Common myeloid progenitor, CD34-positive (primary cell): ENCODE results near the gene CXCL12.

Experiments
- CTCF ChIA-PET: fragments of 350-600 bp; sonication (Branson Sonifier 250); formaldehyde crosslinking; loops from one replicate; lab custom pipeline; 2021; ENCODE audit warnings: antibody characterized with exemption; lab: Charles Lee
- POLR2A ChIA-PET: fragments of 350-600 bp; sonication (Branson Sonifier 250); formaldehyde crosslinking; loops from one replicate; lab custom pipeline; 2021; ENCODE audit warnings: antibody characterized with exemption; lab: Charles Lee
- DNase-seq, 3 donors: peaks; one replicate each; pipeline versions ENCODE4 v3.0.0 to v3.0.0-alpha.2; 2013
- H3K27ac ChIP-seq, 2 experiments: 1 replicate in 1 of 2; 2 replicates in 1 of 2; pipeline ENCODE4 v1.7.0; 2013; ENCODE audit warnings: inconsistent platforms in 2 of 2, low read length in 2 of 2, mild to moderate bottlenecking in 2 of 2, low read depth in 1 of 2, moderate library complexity in 1 of 2; ENCODE audit not compliant: severe bottlenecking in 2 of 2, insufficient read depth in 1 of 2, poor library complexity in 1 of 2
- H3K27me3 ChIP-seq, 5 experiments: replicated peaks in 2 of 5; 1 replicate in 3 of 5; 2 replicates in 2 of 5; pipeline versions ENCODE4 v1.6.1 to v1.7.0; 2013; ENCODE audit warnings: low read length in 4 of 5, mild to moderate bottlenecking in 2 of 5, moderate library complexity in 2 of 5, inconsistent platforms in 1 of 5; ENCODE audit not compliant: insufficient read depth in 5 of 5, control insufficient read depth in 4 of 5
- H3K36me3 ChIP-seq, 4 experiments: 1 replicate in 2 of 4; 2 replicates in 2 of 4; pipeline versions ENCODE4 v1.6.1 to v1.7.0; 2013; ENCODE audit warnings: low read length in 3 of 4, control low read depth in 1 of 4, mild to moderate bottlenecking in 1 of 4; ENCODE audit not compliant: control insufficient read depth in 4 of 4, insufficient read depth in 4 of 4
- H3K4me1 ChIP-seq, 4 experiments: 1 replicate in 3 of 4; 2 replicates in 1 of 4; pipeline versions ENCODE4 v1.6.1 to v1.7.1; 2013; ENCODE audit warnings: low read length in 3 of 4, mild to moderate bottlenecking in 3 of 4, control low read depth in 1 of 4, inconsistent platforms in 1 of 4, moderate library complexity in 1 of 4; ENCODE audit not compliant: control insufficient read depth in 4 of 4, insufficient read depth in 4 of 4; ENCODE audit errors: control extremely low read depth in 1 of 4
- H3K4me3 ChIP-seq, 7 experiments: 1 replicate in 4 of 7; 2 replicates in 3 of 7; pipeline versions ENCODE4 v1.5.1 to v1.7.0; 2013; ENCODE audit warnings: mild to moderate bottlenecking in 7 of 7, low read length in 6 of 7, moderate library complexity in 6 of 7, inconsistent platforms in 2 of 7, low read depth in 2 of 7, control low read depth in 1 of 7; ENCODE audit not compliant: insufficient read depth in 4 of 7, control insufficient read depth in 1 of 7; ENCODE audit errors: extremely low read depth in 1 of 7
- H3K9me3 ChIP-seq, 5 experiments: 1 replicate in 4 of 5; 2 replicates in 1 of 5; pipeline versions ENCODE4 v1.6.1 to v1.7.1; 2013; ENCODE audit warnings: low read length in 4 of 5, mild to moderate bottlenecking in 2 of 5, inconsistent platforms in 1 of 5, low read depth in 1 of 5, moderate library complexity in 1 of 5; ENCODE audit not compliant: control insufficient read depth in 4 of 5, insufficient read depth in 2 of 5; ENCODE audit errors: control extremely low read depth in 1 of 5
- WGBS: methylation state at CpG from one replicate; pipeline ENCODE4 v1.1.5; 2013; ENCODE audit not compliant: insufficient coverage; 5-methylcytosine and 5-hydroxymethylcytosine counted together

The CXCL12 gene

GRCh38 chr10:44390585-44391072 lies 5.7 kb upstream of the CXCL12 start:
- H3K36me3 ChIP-seq = no peaks in the 10 kb centered on the region
- peaks cover 0 to 5% (median 2%) of the 10 kb centered on the region in 4 experiments for H3K4me1 ChIP-seq
- peaks cover 0 to 39% (median 8%) of the 10 kb centered on the region in 5 experiments for H3K27me3 ChIP-seq
- H3K9me3 ChIP-seq = no peaks in the 10 kb centered on the region
- CTCF ChIA-PET = interaction anchor here (1.2 kb wide), 1 partner anchor 467 kb away, joined by 3 read pairs; no protein-coding TSS in a partner anchor
- no peak for DNase-seq
- POLR2A ChIA-PET = no interaction called here
- 100% methylated on average over 3 of the region's 3 CpGs for WGBS
- no peak overlapping the region for H3K4me3 ChIP-seq
- no peak overlapping the region for H3K27ac ChIP-seq

- H3K4me1 ChIP-seq = peaks cover 0 to 13% (median 10%) of the 10 kb centered on the region in 4 experiments
- ChIA-PET CTCF (interaction anchor here (0.7 to 1.2 kb wide), 3 partner anchors 468 to 720 kb away, joined by 3 read pairs; no protein-coding TSS in a partner anchor), POLR2A (no interaction called here)
- no peaks in the 10 kb centered on the region for H3K9me3 ChIP-seq
- DNase-seq = no peak
- H3K4me3 ChIP-seq = no peak overlapping the region
- WGBS = 86% methylated on average over 1 of the region's 2 CpGs
- H3K36me3 ChIP-seq = no peaks in the 10 kb centered on the region
- H3K27me3 ChIP-seq = peaks cover 0 to 47% (median 9%) of the 10 kb centered on the region in 5 experiments
- H3K27ac ChIP-seq = no peak overlapping the region
Measured at GRCh38 chr10:44389556-44389955, 4.7 kb upstream of the CXCL12 start.

DNA sequence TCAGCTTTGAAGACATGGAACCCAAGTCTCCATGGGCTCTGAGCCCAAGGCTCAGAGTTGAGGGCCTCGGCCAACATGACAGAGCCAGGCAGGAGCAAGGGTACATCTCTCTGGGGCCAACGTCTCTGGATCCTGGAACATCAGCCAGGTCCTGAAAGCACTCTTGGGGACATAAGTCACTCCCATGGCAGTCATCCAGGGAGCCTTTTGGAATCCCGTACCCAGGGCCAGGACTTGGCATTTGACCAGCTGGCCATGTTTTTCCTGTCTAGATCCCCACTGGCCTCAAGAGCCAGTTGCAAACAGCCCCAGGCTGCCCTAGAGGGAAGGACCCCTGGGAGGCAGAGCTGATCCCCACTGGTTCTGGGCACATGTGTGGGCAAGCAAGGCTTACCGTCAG lies 4.3 kb upstream of the CXCL12 start:
- no peak overlapping the region for H3K27ac ChIP-seq
- peaks cover 0 to 51% (median 13%) of the 10 kb centered on the region in 5 experiments for H3K27me3 ChIP-seq
- no peaks in the 10 kb centered on the region for H3K9me3 ChIP-seq
- no peaks in the 10 kb centered on the region for H3K36me3 ChIP-seq
- H3K4me3 ChIP-seq = no peak overlapping the region
- 99% methylated on average over 4 of the region's 4 CpGs for WGBS
- no peak for DNase-seq
- POLR2A ChIA-PET = no interaction called here
- H3K4me1 ChIP-seq = peaks cover 0 to 17% (median 13%) of the 10 kb centered on the region in 4 experiments
- CTCF ChIA-PET = interaction anchor here (0.7 to 1.2 kb wide), 3 partner anchors 469 to 719 kb away, joined by 3 read pairs; no protein-coding TSS in a partner anchor

DNA sequence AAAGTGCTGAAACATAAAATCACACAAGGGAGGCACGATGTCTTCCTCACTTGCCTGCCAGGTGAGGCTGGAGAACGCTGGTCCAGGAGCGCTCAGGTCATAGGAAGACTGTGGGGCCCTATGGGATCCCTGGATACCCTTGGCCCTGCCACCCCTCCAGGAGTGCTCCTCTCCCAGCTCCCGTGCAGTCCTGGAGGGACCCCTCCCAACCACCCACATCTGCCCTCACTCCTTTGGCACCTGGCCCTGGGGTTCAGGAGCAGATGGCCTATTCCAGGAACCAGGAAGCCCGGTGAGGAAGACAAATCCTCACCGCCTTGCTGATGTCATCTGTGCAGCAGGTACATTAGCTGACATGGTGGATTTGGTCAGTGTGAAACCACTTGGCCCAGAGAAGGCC lies 3.7 kb upstream of the CXCL12 start:
- CTCF ChIA-PET = interaction anchor here (0.7 to 1.5 kb wide), 3 partner anchors 141 to 719 kb away, joined by 3 read pairs; no protein-coding TSS in a partner anchor
- 94% methylated on average over 5 of the region's 6 CpGs for WGBS
- H3K27me3 ChIP-seq = peaks cover 0 to 54% (median 14%) of the 10 kb centered on the region in 5 experiments

DNA sequence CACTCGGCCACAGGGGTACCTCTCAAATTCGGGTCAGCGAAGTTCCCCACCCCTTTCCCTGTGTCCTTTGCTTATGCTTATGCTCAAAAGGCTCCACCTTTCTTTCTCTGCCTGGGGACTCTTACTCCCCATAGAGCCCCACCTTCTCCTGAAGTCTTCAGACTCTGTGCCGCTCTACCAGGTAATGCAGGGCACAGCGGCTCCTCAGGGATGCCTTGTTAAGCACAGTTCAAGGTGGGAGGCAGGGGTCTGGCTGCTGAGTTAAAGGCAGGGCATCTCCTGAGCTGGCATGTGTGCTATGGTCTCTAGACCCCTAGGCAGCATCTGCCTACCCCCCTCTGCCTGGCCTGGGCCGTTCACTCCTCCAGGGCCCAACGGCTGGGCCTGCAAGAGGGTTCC lies 3.0 kb upstream of the CXCL12 start:
- no peak overlapping the region for H3K27ac ChIP-seq
- H3K9me3 ChIP-seq = no peaks in the 10 kb centered on the region
- POLR2A ChIA-PET = no interaction called here
- no peak for DNase-seq
- WGBS = 100% methylated on average over 1 of the region's 7 CpGs
- CTCF ChIA-PET = interaction anchor here (1.5 to 2.0 kb wide), 2 partner anchors 21 to 140 kb away, joined by 3 to 5 read pairs; no protein-coding TSS in a partner anchor
- no peaks in the 10 kb centered on the region for H3K36me3 ChIP-seq
- peaks cover 0 to 24% (median 16%) of the 10 kb centered on the region in 4 experiments for H3K4me1 ChIP-seq
- peaks cover 0 to 62% (median 20%) of the 10 kb centered on the region in 5 experiments for H3K27me3 ChIP-seq
- H3K4me3 ChIP-seq = no peak overlapping the region

More for the DNA sequence above, 3.7 kb upstream of the CXCL12 start:
- POLR2A ChIA-PET = no interaction called here
- peaks cover 0 to 22% (median 15%) of the 10 kb centered on the region in 4 experiments for H3K4me1 ChIP-seq
- DNase-seq = no peak
- H3K9me3 ChIP-seq = no peaks in the 10 kb centered on the region
- no peaks in the 10 kb centered on the region for H3K36me3 ChIP-seq
- H3K4me3 ChIP-seq = no peak overlapping the region
- no peak overlapping the region for H3K27ac ChIP-seq

- Histone ChIP-seq H3K27ac (no peak overlapping the region), H3K27me3 (peaks cover 0 to 64% (median 26%) of the 10 kb centered on the region in 5 experiments), H3K4me1 (peaks cover 0 to 24% (median 16%) of the 10 kb centered on the region in 4 experiments), H3K36me3 (no peaks in the 10 kb centered on the region), H3K4me3 (no peak overlapping the region), H3K9me3 (no peaks in the 10 kb centered on the region)
- ChIA-PET POLR2A (interaction anchor here (0.6 kb wide), 1 partner anchor 71 kb away, joined by 3 read pairs; no protein-coding TSS in a partner anchor), CTCF (interaction anchor here (0.8 to 2.1 kb wide), 11 partner anchors 9 to 716 kb away, joined by 3 to 11 read pairs (median 4); no protein-coding TSS in a partner anchor)
- peak; percentile 33 to 37 (median 36) for DNase-seq
- 3% methylated on average over 25 of the region's 35 CpGs for WGBS
Measured at GRCh38 chr10:44386546-44387052, 1.7 kb upstream of the CXCL12 start.
